ENCODE results near the gene PHOSPHO1. TPM values are rescaled to one million over a fixed set of nuclear protein-coding genes. Genes with fewer than 3 reads are reported as not detected.

Gene PHOSPHO1
- total and polyA plus RNA-seq, 2 of the 13 experiments (the other 11 are each of a cell fraction or from before 2014, with no cell fraction given): not detected

DNA sequence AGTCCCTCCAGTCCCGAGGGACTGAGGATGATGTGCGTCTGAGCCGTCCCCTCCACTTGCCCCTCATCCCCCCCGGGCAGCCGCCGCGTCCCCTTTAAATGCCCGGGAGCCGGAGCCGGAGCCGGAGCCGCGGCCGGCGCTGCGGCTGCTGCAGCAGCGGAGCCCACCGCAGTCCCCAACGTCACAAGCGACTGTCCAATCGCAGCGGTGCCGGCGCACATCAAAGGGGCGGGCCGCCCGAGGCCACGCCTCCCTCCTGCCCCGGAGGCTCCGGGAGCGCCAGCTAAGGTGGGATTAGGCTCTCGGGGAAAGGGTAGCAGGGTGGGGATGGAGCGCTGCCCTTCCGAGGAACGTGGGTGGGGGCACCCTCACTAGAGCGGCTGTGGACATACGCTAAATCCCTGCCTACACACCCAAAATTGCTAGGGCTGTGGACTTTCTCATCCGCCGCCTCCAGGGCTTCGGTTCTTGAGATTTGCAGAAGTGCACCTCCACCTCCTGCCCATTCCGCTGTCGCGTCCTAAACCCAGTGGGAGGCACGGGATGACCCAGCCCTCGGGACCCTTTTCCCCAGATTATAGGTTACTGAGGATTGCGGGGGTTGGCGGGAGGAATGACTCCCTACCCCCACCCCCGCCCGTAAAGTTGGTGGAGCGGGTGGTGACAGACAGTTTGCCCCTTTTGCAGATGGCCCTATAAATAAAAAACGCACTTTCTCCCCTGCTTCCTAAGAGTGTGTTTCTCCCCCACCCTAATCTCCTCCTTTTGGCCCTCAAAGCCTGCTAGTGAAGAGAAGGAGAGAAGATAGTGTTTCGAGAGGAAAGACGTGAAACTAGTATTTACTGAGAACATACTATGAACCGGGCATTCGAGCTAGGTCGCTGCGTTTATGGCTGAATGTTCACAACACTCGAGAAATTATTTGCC is at the start of gene PHOSPHO1 (continued):
- no peak for TF ChIP-seq RFX3 (CRISPR knock-in tag; IDR thresholded peaks at IDR 0.05)
- no peak for TF ChIP-seq ZNF251 (CRISPR knock-in tag; IDR thresholded peaks at IDR 0.05)
- TF ChIP-seq, protein P1, sequence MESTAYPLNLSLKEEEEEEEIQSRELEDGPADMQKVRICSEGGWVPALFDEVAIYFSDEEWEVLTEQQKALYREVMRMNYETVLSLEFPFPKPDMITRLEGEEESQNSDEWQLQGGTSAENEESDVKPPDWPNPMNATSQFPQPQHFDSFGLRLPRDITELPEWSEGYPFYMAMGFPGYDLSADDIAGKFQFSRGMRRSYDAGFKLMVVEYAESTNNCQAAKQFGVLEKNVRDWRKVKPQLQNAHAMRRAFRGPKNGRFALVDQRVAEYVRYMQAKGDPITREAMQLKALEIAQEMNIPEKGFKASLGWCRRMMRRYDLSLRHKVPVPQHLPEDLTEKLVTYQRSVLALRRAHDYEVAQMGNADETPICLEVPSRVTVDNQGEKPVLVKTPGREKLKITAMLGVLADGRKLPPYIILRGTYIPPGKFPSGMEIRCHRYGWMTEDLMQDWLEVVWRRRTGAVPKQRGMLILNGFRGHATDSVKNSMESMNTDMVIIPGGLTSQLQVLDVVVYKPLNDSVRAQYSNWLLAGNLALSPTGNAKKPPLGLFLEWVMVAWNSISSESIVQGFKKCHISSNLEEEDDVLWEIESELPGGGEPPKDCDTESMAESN (CRISPR knock-in tag; conservative IDR thresholded peaks at IDR 0.05): no peak
- TF ChIP-seq, protein P2, sequence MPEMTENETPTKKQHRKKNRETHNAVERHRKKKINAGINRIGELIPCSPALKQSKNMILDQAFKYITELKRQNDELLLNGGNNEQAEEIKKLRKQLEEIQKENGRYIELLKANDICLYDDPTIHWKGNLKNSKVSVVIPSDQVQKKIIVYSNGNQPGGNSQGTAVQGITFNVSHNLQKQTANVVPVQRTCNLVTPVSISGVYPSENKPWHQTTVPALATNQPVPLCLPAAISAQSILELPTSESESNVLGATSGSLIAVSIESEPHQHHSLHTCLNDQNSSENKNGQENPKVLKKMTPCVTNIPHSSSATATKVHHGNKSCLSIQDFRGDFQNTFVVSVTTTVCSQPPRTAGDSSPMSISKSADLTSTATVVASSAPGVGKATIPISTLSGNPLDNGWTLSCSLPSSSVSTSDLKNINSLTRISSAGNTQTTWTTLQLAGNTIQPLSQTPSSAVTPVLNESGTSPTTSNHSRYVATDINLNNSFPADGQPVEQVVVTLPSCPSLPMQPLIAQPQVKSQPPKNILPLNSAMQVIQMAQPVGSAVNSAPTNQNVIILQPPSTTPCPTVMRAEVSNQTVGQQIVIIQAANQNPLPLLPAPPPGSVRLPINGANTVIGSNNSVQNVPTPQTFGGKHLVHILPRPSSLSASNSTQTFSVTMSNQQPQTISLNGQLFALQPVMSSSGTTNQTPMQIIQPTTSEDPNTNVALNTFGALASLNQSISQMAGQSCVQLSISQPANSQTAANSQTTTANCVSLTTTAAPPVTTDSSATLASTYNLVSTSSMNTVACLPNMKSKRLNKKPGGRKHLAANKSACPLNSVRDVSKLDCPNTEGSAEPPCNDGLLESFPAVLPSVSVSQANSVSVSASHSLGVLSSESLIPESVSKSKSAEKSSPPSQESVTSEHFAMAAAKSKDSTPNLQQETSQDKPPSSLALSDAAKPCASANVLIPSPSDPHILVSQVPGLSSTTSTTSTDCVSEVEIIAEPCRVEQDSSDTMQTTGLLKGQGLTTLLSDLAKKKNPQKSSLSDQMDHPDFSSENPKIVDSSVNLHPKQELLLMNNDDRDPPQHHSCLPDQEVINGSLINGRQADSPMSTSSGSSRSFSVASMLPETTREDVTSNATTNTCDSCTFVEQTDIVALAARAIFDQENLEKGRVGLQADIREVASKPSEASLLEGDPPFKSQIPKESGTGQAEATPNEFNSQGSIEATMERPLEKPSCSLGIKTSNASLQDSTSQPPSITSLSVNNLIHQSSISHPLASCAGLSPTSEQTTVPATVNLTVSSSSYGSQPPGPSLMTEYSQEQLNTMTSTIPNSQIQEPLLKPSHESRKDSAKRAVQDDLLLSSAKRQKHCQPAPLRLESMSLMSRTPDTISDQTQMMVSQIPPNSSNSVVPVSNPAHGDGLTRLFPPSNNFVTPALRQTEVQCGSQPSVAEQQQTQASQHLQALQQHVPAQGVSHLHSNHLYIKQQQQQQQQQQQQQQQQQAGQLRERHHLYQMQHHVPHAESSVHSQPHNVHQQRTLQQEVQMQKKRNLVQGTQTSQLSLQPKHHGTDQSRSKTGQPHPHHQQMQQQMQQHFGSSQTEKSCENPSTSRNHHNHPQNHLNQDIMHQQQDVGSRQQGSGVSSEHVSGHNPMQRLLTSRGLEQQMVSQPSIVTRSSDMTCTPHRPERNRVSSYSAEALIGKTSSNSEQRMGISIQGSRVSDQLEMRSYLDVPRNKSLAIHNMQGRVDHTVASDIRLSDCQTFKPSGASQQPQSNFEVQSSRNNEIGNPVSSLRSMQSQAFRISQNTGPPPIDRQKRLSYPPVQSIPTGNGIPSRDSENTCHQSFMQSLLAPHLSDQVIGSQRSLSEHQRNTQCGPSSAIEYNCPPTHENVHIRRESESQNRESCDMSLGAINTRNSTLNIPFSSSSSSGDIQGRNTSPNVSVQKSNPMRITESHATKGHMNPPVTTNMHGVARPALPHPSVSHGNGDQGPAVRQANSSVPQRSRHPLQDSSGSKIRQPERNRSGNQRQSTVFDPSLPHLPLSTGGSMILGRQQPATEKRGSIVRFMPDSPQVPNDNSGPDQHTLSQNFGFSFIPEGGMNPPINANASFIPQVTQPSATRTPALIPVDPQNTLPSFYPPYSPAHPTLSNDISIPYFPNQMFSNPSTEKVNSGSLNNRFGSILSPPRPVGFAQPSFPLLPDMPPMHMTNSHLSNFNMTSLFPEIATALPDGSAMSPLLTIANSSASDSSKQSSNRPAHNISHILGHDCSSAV (CRISPR knock-in tag; IDR thresholded peaks at IDR 0.05; ENCODE audit: borderline replicate concordance): no peak
- TF ChIP-seq, protein P3, sequence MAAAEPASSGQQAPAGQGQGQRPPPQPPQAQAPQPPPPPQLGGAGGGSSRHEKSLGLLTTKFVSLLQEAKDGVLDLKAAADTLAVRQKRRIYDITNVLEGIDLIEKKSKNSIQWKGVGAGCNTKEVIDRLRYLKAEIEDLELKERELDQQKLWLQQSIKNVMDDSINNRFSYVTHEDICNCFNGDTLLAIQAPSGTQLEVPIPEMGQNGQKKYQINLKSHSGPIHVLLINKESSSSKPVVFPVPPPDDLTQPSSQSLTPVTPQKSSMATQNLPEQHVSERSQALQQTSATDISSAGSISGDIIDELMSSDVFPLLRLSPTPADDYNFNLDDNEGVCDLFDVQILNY (CRISPR knock-in tag; conservative IDR thresholded peaks at IDR 0.05): no peak
- no peak for TF ChIP-seq LCORL (IDR thresholded peaks at IDR 0.05)
- TF ChIP-seq LCORL (CRISPR knock-in tag; IDR thresholded peaks at IDR 0.05): 0 out of 2 replicates have a peak, but pooled peaks have one; percentile 26
- peak; percentile 57 for TF ChIP-seq IKZF4 (CRISPR knock-in tag; IDR thresholded peaks at IDR 0.05; ENCODE audit: borderline replicate concordance, low read depth, not compliant biosample characterization)
- TF ChIP-seq SRY (CRISPR knock-in tag; IDR thresholded peaks at IDR 0.05): 0 out of 2 replicates have a peak, but pooled peaks have one; percentile 38
- TF ChIP-seq, protein P4, sequence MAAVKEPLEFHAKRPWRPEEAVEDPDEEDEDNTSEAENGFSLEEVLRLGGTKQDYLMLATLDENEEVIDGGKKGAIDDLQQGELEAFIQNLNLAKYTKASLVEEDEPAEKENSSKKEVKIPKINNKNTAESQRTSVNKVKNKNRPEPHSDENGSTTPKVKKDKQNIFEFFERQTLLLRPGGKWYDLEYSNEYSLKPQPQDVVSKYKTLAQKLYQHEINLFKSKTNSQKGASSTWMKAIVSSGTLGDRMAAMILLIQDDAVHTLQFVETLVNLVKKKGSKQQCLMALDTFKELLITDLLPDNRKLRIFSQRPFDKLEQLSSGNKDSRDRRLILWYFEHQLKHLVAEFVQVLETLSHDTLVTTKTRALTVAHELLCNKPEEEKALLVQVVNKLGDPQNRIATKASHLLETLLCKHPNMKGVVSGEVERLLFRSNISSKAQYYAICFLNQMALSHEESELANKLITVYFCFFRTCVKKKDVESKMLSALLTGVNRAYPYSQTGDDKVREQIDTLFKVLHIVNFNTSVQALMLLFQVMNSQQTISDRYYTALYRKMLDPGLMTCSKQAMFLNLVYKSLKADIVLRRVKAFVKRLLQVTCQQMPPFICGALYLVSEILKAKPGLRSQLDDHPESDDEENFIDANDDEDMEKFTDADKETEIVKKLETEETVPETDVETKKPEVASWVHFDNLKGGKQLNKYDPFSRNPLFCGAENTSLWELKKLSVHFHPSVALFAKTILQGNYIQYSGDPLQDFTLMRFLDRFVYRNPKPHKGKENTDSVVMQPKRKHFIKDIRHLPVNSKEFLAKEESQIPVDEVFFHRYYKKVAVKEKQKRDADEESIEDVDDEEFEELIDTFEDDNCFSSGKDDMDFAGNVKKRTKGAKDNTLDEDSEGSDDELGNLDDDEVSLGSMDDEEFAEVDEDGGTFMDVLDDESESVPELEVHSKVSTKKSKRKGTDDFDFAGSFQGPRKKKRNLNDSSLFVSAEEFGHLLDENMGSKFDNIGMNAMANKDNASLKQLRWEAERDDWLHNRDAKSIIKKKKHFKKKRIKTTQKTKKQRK (IDR thresholded peaks at IDR 0.05; ENCODE audit: low read length): no peak
- peak; percentile 27; the same call in 1 of the 2 replicates for TF ChIP-seq ZNF614 (CRISPR knock-in tag; IDR thresholded peaks at IDR 0.05; ENCODE audit: borderline replicate concordance)
- TF ChIP-seq ZC3H4 (CRISPR knock-in tag; IDR thresholded peaks at IDR 0.05; ENCODE audit: borderline replicate concordance): no peak
- TF ChIP-seq GLI4 (CRISPR knock-in tag; IDR thresholded peaks at IDR 0.05; ENCODE audit: borderline replicate concordance): peak; percentile 78; the same call in 1 of the 2 replicates
